HG03571 (cell line): ENCODE results near the gene MIPOL1.

Experiments used
- ATAC-seq: cut with Tn5 transposase; IDR thresholded peaks from one replicate; pipeline ENCODE4 v1.9.1; 2021; ENCODE audit not compliant: unreplicated experiment

MIPOL1 gene

DNA sequence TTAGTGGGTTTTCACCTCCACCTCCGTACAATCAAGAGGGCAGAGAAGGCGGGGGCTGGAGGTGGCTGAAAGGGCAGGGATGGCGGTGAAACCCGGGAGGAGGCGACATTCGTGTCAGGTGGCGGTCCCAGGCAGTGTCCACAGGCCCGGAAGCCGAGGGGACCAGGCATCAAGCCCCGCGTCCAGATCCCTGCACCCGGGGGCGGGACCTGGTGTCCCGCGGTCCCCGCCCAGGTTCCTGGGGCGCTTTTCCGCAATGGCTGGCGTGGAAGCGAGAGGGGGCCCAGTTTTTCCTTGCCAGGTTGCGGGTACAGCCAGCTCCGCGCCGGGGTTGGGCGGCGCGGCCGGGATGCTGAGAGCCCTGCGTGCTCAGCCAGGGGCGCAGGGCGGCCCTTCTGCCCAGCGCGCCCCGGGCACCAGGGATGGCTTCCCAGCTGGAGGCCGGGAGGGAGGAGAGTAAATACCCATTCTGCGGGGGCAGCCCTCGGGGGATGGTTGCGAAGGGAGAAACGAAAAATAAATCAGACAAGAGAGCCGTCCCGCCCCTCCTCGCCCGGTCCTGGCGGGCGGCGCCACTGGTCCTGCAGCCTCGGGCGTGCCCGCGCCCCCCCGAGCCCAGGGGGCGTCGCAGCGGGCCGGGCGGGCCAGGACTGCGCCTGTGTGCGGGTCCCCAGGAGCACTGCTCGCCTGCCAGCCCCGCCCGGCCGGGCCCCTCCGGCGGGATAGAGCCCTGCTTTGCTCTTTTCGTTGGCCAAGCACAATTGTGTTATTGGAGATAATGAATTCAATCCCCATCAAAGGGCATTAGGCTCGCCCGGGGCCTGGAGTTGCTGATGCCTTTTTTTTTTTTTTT is 385.8 kb downstream of the MIPOL1 start:
- ATAC-seq: no peak

DNA sequence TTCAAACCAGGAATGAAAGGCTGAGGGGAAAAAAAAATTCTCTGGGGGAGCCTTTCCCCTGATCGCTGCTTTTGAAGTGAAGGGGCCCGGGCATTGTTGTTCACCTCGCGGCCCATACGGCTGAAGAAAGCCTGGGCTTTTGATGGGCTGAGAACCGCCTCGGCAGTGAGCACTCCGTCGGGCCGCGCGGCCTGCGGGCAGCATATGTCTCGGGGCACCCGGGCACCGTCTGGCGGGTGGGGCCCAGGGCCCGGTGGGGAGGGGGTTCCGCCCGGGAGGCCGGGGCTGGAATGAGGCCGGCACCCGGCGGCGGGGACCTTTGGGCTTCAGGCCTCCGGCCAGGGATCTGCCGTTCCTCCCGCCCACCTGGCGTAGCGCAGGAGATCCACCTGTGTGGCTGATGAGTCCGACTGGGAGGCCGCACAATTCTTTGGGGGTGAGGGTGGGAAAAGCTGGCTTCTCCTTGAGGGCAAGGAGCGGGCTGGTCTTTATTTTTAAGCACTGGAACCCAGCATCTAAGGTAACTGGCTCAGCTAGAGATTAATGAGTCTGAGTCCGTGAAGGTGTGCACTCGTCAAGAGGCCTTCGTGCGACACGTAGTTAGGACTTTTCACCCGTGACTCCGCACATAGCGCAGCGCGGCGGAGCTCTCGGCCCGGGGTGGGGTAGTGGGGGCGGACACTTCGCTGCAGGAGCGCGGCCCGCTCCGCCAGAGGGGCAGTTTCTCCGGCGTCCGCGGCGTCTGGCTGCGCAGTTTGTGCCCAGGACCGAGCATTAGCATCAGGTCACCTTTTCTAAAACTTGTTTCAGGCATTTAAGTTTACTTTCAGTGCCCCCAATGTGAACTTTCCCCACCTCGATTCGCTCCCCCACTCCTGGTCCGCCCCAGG is 386.7 kb downstream of the MIPOL1 start:
- ATAC-seq: no peak

DNA sequence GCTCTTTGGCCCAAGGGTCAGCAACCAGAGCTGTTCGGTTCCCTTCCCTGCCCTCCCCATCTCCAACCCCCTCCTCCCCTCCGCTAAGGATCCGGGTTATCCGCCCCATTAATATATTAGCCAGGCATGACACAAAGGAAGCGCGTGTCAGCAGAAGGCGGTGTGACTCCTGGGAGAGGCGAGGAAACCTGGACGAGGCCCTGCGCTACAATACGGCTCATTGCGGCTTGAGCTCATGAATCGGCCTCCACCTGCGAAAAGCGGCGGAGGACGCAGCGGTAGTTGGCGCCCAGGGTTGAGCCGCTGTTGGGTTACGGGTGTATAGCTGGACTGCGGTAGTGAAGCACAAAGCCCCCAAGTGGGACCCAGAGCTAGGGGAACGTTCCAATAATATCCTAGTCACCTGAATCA is 387.4 kb downstream of the MIPOL1 start:
- ATAC-seq: no peak

DNA sequence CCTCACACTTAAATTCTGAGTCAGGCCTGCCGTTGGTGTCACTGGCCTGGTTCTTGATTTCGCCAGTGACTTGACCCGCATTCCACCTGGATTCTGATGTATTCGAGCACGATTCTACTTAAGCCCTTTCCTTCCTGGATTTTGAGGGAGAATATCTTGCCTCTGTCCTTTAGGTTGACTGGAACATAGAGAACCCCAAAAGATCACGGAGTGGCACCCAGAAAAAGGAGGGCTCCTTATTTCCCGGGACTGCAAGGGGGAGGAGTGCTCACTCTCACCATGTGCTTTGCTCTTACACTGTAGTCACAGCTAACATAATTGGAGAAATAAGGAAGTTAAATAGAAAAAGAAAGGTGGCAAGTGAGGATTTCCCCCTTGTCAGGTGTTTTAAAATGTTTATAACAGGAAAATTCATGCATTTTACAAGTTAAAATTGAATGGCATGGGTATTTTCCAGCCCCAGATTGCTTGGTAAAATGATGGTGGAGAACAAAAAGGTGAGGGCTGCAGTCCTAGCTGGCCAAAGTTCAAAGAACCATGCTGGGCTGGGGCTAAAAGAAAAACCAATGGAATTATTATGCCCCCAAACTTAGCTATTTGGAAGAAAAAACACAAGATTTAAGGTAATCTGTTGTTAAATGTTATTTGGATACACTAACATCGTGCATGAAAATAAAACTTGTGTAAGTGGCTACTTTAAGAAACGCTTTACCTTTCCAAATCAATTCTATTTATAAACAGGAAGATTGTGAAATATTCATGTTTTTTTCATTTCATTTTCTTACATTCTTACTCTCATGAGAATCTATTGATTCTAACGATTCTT is 388.4 kb downstream of the MIPOL1 start:
- ATAC-seq: no peak

DNA sequence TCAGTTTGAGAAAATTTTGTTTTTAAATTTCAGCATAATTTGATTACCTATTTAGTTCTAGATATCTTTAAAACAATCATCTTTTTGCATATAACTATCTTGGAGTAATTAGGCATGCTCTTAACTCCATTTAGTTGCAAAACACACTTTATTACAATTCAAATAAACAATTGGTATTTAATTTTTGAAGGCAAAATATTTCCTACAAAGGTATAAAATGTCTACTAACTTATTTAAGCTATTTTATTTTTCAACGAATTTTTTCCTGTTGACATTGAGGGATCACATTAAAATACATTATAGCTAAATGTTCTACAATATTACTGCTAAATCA is 389.0 kb downstream of the MIPOL1 start:
- ATAC-seq: no peak

DNA sequence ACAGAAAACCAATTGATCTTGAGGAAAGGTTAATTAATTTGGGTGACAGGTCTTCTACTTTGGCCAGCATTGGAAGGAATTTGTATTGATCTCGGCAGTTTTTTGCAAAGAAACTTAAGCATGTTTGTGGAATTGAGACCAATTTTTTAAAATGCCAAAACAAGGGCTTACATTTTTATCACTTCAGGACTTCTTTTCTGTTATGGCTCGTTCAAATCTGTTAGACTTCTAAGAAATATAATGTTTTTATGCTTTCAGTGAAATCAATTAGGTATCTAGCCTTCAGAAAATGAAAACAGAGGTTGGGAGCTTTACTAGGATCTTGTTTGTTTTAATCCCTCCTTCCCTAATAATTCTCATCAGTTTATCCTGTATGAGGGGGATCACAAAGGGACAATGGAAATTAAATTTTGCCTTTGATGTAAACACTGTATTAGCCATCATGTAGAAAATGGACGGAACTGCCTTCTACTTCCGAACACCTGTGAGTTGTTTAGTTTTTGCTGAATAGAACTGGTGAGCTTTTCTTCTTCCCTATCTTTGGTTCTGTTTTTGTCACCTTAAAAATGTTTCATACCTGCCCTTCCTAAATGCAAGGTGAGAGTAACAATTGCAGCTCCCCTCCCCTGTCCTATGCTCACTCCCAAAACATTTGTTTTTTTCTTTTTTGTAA is 389.5 kb downstream of the MIPOL1 start:
- ATAC-seq: no peak

DNA sequence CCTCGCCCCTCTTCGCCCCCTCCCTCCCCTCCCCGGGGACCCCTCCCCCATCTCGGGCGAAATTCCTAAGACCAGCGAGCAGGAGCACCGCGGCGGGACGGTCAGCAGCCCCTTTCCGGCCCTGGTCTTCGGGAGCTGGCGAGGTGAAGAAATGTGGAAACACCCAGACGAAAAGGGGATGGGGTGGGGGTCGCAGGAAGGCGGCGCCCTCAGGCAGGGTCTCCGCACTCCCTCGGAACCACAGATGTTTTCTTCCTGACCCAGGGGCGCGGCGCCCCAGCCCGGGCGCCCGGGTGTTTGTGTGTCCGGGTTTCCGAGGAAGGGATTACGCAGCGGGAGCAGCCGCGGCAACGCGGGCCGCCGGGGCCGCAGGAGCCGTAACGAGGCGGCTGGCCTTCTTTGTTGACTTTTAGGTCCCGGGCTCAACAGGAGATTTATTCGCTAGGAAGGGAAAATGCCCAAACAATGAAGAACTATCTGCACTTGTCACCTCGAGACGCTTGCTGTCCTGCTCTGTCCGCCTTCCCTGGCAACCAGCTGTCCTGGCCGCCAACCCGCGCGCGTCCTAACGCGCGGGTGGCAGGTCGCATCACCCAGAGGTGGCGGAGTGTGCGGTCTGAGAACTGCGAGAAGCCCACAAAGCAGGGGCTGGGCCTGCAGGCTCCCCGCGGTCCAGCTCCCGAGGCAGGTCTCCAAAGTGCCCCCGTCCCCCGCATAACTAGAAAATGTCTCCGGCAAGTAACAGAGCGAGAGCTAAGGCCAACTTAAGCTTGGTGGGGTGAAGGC is 390.3 kb downstream of the MIPOL1 start:
- no peak for ATAC-seq

DNA sequence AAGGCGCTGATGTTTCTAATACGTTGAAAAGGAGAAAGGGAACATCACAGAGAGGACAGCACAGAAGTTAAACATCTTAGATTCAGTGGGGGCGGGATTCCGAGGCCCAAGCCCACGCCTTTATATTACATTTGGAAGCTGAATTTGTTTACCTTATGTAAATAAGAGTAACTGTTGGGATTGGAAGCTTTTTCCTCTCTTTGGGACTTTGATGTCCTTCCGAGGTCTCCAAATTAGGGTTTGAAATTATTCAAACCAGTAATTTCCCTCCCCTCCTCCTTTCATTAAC is 390.9 kb downstream of the MIPOL1 start:
- ATAC-seq: no peak

DNA sequence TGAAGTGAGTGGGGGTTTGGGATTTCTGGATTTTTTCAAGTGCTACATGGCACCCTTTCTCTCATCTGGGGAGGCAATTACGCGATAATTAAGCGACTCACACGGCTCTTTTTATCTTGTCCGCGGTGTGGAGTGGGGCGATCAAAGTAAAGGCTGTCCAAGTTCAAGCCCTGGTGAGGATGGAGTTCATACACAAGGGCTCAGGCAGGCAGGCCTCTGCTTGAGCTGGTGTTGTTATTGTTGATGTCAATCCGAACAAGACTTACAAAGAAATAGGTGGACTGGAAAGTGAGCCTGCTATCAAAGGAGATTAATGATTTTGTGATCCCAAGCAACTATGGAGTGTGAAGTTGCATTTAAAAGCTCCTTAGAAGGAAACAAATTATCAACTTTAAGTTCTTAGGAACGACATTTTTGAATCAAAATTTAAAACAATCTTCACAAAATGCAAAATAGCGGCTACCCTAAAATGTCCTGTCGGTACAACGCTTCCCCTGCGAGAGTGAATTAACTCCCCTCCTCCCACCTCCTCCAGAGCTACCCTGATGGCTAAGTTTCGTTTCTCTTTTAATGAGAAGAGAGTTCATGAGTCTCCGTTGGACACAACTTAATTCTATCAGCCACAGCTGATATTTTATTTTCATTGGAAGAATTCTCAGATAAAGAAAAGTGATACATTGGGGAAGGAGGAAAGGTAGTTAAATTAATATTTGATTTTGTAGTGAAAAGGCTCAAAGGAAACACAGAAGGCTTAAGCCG is 391.4 kb downstream of the MIPOL1 start:
- no peak for ATAC-seq

DNA sequence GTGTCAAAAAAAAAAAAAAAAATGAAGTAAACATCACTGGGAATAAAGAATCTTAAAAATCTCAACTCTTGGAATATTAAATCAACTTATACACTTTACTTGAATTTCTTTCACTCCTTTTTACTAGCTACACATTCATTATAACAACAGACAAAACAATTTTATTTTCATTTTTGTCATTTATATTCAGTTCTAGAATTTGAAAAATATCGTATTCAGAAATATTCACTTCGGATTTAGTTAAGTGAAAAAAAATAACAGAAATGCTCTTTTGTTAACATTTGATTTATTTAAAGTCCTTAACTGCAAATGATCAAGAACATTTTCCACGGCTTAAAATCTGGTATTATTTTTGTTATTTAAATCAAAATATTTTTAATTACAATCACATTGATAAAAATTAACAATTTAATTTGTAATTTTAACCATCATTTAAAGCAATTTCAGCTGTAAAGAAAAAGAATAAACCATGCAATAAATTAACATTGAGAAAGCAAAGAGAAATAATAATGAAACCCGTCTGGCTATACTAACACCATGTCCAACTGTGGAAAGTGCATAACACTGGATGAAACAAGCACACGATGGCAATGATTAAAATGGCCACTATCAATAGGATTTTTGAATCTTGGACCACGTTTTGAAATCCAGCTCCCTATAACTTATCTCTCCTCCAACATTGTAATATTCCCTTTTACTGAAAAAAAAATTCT is 392.1 kb downstream of the MIPOL1 start:
- ATAC-seq: no peak

DNA sequence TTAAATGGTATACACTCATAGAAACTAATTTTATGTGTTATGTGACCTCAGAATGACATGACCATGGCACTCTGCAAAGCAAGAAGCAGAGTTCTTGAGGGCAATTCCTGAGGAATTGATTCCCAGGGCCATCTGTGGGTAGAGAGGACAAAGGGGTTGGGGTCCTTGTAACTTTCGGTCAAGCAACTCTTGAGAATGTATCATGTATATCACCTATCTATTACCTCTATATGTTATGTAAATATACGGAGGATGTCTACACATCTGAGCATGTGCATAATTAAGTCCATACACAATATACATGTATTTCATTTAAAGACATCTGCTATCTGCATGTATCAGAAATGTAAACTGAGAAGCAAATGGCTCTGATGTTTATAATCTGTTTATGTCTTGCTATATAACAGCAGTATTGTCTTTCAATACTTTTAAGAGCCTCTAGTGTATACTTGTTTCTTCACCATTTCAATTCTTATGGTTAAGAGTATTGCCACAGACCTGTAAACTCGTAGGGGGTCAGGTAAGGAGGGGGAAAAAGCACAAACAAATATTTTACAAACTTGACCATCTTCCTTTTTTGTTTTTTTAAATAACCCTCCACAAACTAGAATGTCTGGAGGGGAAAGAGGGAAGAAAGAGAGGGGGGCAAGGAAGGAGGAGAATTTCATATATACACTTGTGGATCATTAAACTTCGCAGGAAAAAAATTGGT is 392.8 kb downstream of the MIPOL1 start:
- no peak for ATAC-seq

DNA sequence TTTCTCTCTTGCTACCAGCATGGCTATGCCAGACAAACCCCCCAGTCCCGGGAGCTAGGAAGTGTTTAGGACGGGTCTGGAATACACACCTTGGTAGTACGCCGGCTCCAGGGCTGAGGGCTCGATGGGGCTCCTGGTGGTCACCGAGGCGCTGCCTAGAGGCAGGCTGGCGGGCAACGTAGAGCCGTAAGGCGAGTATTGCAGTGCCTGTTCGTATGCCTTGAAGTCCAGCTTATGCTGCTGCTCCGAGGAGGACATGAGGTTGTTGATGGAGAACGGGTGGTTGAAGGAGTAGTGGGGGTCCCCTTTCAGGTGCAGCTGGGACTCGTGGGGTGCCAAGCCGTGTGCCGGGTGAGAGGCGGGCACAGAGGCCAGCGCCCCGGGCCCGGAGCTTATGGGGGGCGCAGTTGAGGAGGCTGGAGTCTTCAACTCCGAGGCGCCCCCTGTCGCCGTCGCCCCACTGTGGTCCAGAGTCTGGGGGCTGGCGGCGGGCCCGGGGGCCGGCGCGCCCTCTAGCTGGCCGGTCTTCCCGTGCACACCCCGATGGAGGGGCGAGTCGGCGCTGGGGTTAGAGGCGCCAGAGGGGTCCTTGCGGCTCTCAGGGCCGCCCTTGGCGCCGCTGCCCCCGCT is 393.7 kb downstream of the MIPOL1 start:
- ATAC-seq: no peak

DNA sequence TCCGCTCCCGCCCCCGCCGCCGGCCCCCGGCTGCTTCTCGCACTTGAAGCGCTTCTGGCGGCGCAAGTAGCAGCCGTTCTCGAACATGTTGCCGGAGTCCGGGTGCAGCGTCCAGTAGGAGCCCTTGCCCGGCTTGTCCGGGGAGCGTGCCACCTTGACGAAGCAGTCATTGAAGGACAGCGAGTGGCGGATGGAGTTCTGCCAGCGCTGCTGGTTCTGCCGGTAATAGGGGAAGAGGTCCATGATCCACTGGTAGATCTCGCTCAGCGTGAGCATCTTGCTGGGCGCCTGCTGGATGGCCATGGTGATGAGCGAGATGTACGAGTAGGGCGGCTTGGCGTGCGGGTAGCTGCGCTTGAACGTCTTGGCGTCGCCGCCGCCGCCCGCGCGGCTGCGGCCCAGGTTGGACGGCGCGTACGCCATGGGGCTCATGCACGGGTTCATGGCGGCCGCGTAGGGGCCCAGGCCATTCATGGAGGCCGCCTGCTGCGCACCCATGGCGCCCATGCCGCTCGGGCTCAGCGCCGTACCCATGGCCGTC is 394.3 kb downstream of the MIPOL1 start:
- ATAC-seq: no peak

DNA sequence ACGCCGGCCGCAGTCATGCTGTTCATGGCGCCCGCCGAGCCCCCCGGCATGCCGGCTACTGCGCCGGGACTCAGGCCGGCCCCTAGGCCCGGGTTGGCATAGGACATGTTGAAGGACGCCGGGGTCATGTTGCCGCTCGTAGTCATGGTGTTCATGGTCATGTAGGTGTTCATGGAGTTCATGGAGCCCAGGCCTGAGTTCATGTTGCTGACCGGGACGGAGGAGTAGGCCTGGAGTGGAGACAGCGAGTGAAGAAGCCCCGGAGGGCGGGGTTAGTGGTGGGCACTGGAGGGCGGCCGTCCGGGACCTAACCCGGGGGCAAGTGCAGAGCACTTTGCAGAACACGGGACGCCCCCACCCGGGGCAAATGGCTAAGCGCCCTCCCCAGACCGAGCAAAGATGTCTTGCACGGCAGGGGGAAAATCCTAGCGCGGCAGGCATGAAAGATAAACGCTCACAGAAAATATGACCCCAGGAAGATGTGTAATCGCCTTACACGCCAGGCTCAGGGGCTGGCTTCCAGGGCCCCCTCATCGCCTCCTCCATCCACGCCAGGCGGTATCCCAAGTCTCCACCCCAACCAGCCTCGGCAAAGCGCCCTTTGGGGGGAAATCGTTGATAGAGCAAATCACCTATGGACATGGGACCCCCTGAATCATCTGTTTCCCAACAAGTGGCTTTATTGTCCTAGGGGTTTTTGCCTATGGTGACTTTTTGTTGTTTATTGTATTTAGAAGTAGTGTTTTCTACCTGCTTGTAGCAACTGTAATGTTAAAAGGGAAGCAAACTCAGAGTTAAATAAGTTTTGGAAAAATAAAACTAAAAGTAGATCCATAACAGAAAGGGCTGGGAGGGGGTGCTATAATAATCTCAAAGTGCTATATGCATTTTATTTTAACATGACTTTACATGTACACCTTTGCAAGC is 395.0 kb downstream of the MIPOL1 start:
- ATAC-seq: no peak

DNA sequence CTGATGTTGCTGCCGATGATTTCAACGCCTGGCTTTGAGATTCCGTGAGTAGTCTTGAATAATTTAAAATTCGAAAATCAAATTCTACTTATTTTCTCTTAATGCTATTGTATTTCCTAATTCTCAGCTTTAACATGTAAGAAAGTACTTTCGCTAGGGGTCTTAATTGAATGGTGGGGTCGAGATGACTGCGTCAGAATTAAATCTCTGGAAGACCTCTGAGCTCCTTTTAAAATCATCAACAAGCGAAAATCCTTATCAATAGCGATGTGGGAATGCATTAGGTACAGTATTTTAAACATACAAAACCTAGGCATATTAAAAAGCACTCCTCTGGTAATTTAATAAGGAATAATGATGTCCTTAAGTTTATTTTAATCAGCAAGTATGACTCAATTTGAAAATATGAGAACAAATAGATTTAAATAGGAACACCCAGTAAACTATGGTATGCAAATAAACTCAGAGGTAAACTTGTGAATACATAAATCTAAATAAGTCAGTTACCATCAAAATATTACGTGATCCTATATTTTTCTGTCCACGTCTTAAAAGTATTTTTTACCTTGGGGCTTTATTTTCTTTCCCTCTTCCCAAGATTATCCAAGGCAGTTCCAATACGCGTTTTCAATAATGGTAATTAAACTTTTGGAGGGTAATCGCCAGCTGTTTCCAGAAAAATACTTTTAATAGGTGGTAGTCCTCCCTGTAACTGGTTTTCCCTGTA is 395.9 kb downstream of the MIPOL1 start:
- ATAC-seq: no peak
